Ovary (tissue), 3 donors: Measurements from ENCODE around the gene DCLRE1C.

ENCODE experiments used
- EP300 ChIP-seq: sonication (generic); formaldehyde crosslinking; IDR thresholded peaks from one replicate; pipeline ENCODE4 v1.6.1; 2017; ENCODE audit warnings: antibody characterized with exemption
- POLR2A ChIP-seq: fragments of 450-650 bp; IDR thresholded peaks from one replicate; pipeline ENCODE4 v1.6.1; 2017; ENCODE audit warnings: antibody characterized with exemption, mild to moderate bottlenecking, moderate library complexity
- TF ChIP-seq, protein P1 (sequence below), 3 donors: fragments of 450-650 bp in 2 of 3; fragments of 200-600 bp in 1 of 3; IDR thresholded peaks; one replicate each; pipeline versions ENCODE4 v1.5.1 to v1.8.0; 2016 to 2022; ENCODE audit warnings: antibody characterized with exemption in 3 of 3, mild to moderate bottlenecking in 1 of 3
- donor health status: DM: no; HTN: no; CAD: no.

DNA sequence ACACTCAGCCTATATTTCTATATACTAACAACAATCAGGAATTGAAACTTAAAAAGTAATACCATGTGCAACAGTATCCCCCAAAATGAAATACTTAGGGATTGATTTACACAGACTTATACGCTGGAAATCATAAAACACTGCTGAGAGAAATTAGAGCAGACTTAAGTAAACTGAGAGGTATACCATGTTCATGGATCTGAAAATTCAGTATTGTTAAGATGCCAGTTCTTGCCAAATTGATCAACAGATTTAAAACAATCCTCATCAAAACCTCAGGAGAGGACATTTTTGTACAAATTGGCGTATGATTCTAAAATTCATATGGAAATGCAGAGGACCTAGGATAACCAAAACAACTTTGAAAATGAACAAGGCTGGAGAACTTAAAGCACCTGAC is 37.3 kb downstream of the DCLRE1C start:
- TF ChIP-seq EP300: no peak
- TF ChIP-seq, protein P1, sequence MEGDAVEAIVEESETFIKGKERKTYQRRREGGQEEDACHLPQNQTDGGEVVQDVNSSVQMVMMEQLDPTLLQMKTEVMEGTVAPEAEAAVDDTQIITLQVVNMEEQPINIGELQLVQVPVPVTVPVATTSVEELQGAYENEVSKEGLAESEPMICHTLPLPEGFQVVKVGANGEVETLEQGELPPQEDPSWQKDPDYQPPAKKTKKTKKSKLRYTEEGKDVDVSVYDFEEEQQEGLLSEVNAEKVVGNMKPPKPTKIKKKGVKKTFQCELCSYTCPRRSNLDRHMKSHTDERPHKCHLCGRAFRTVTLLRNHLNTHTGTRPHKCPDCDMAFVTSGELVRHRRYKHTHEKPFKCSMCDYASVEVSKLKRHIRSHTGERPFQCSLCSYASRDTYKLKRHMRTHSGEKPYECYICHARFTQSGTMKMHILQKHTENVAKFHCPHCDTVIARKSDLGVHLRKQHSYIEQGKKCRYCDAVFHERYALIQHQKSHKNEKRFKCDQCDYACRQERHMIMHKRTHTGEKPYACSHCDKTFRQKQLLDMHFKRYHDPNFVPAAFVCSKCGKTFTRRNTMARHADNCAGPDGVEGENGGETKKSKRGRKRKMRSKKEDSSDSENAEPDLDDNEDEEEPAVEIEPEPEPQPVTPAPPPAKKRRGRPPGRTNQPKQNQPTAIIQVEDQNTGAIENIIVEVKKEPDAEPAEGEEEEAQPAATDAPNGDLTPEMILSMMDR (IDR thresholded peaks at IDR 0.05): no peak
- TF ChIP-seq POLR2A: no peak
